VCaP (cell line): ENCODE measurements around the gene HBS1L.

ENCODE experiments used
- H3K27ac ChIP-seq: fragments of 450-650 bp; 2 replicates; pipeline ENCODE4 v1.5.1; 2017
- CTCF ChIP-seq: fragments of 450-650 bp; conservative IDR thresholded peaks from 2 replicates; pipeline ENCODE4 v1.5.1; 2017; ENCODE audit warnings: mild to moderate bottlenecking, moderate library complexity

Gene HBS1L

GRCh38 chr6:135022050-135022697 is 32.4 kb downstream of the HBS1L start:
- no peak overlapping the region for H3K27ac ChIP-seq
- TF ChIP-seq CTCF, result no peak

GRCh38 chr6:135021310-135022049 is 33.1 kb downstream of the HBS1L start:
- no peak overlapping the region for H3K27ac ChIP-seq
- TF ChIP-seq CTCF, result no peak

- no peak overlapping the region for H3K27ac ChIP-seq
- TF ChIP-seq CTCF, result no peak
These were observed 35.7 kb downstream of the HBS1L start for GRCh38 chr6:135018941-135019340.

GRCh38 chr6:135018052-135018451 is 36.6 kb downstream of the HBS1L start:
- no peak overlapping the region for H3K27ac ChIP-seq
- no peak for TF ChIP-seq CTCF

GRCh38 chr6:135014353-135014832 is 40.2 kb downstream of the HBS1L start:
- no peak overlapping the region for H3K27ac ChIP-seq
- no peak for TF ChIP-seq CTCF

- H3K27ac ChIP-seq, result no peak overlapping the region
- TF ChIP-seq CTCF, result no peak
These were observed 41.4 kb downstream of the HBS1L start for GRCh38 chr6:135013211-135013610.

GRCh38 chr6:135012764-135013163 is 41.9 kb downstream of the HBS1L start:
- no peak overlapping the region for H3K27ac ChIP-seq

More at GRCh38 chr6:135012764-135013163, 41.9 kb downstream of the HBS1L start:
- TF ChIP-seq CTCF, result no peak
